Hepatocyte (in vitro differentiated cells): Measurements from ENCODE around the gene YIPF5.

Experiments
- EZH2 ChIP-seq: fragments of 200-600 bp; sonication (generic); IDR thresholded peaks from 2 replicates; pipeline ENCODE4 v1.6.1; 2016; ENCODE audit warnings: antibody characterized with exemption, mild to moderate bottlenecking, borderline replicate concordance
- TF ChIP-seq, protein P1 (sequence below): fragments of 200-600 bp; sonication (generic); IDR thresholded peaks from 2 replicates; pipeline ENCODE4 v1.5.1; 2016; ENCODE audit warnings: antibody characterized with exemption, mild to moderate bottlenecking; ENCODE audit not compliant: poor library complexity

DNA sequence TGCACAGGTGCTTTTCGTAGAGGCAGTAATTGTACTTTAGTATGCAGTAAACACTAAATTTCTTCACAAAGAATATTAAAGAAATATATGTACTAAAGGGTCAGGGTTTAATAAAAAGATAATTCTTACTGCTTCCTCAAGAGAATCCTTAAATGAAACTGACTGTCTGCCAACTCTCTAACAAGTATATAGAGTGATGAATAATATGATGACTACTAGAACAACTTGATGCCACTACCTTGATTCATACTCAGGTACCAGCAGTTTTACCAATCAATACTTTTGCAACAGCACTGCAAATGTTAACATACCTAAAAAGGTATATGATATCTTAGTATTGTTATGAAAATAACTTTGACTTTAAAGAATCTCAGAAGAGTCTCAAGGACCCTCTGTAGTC, 3.8 kb downstream of the YIPF5 start:
- TF ChIP-seq, protein P1, sequence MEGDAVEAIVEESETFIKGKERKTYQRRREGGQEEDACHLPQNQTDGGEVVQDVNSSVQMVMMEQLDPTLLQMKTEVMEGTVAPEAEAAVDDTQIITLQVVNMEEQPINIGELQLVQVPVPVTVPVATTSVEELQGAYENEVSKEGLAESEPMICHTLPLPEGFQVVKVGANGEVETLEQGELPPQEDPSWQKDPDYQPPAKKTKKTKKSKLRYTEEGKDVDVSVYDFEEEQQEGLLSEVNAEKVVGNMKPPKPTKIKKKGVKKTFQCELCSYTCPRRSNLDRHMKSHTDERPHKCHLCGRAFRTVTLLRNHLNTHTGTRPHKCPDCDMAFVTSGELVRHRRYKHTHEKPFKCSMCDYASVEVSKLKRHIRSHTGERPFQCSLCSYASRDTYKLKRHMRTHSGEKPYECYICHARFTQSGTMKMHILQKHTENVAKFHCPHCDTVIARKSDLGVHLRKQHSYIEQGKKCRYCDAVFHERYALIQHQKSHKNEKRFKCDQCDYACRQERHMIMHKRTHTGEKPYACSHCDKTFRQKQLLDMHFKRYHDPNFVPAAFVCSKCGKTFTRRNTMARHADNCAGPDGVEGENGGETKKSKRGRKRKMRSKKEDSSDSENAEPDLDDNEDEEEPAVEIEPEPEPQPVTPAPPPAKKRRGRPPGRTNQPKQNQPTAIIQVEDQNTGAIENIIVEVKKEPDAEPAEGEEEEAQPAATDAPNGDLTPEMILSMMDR: no peak
- no peak for TF ChIP-seq EZH2
